HepG2 (cell line): Measurements from ENCODE around the gene MPZL3. TPM values are rescaled to one million over a fixed set of nuclear protein-coding genes. Genes with fewer than 3 reads are reported as not detected.

Source experiments
- ATAC-seq: fragments of 200-7000 bp; cut with Tn5 transposase; 3 replicates; pipeline ENCODE4 v1.9.1; 2020; ENCODE audit warnings: mild to moderate bottlenecking, moderate library complexity
- BruUV-seq: library from RNA; stranded (reverse); fragments of 400-500 nt; replicated peaks from 2 replicates; lab custom pipeline; 2021; lab: Mats Ljungman, UMichigan
- CTCF ChIA-PET: fragments of 300-600 bp; formaldehyde crosslinking; extraction: SDS; loops from one replicate; lab custom pipeline; 2021; ENCODE audit warnings: low total read pairs, inconsistent platforms, low intra/inter-chr PET ratio; lab: Yijun Ruan, JAX
- POLR2A ChIA-PET: fragments of 350-600 bp; sonication (Branson Sonifier 250); formaldehyde crosslinking; loops from one replicate; lab custom pipeline; 2020; ENCODE audit warnings: antibody characterized with exemption, inconsistent platforms; lab: Yijun Ruan, JAX
- DNase-seq: peaks from one replicate; pipeline ENCODE4 v3.0.0-alpha.2; 2015; ENCODE audit warnings: low spot score
- FAIRE-seq: peaks from 3 replicates; lab custom pipeline; 2011; peaks lifted over from hg19 to GRCh38; lab: Jason Lieb, UNC
- H2AFZ ChIP-seq: one replicate; pipeline ENCODE4 v1.6.1; 2011; ENCODE audit warnings: low read length, inconsistent platforms
- H3K27ac ChIP-seq: fragments of 300-600 bp; 3 replicates; pipeline ENCODE4 v1.8.0; 2011; ENCODE audit warnings: mixed run types, mild to moderate bottlenecking, mixed read lengths, low read length, inconsistent platforms; ENCODE audit not compliant: insufficient read depth; ENCODE audit errors: extremely low read length
- H3K27me3 ChIP-seq, 2 experiments: fragments of 200-600 bp in 1 of 2; 2 replicates in 1 of 2; 3 replicates in 1 of 2; pipeline versions ENCODE4 v1.6.0 to v1.8.0; 2011; ENCODE audit warnings: low read length in 2 of 2, mild to moderate bottlenecking in 2 of 2, moderate library complexity in 2 of 2, inconsistent platforms in 1 of 2; ENCODE audit not compliant: insufficient read depth in 2 of 2, control insufficient read depth in 1 of 2
- H3K36me3 ChIP-seq, 2 experiments: fragments of 200-600 bp in 1 of 2; replicated peaks in 1 of 2; 2 replicates in 1 of 2; 3 replicates in 1 of 2; pipeline versions ENCODE4 v1.5.1 to v1.8.0; 2011; ENCODE audit warnings: low read length in 2 of 2, inconsistent platforms in 1 of 2; ENCODE audit not compliant: insufficient read depth in 2 of 2, control insufficient read depth in 1 of 2
- H3K4me1 ChIP-seq: 2 replicates; pipeline ENCODE4 v1.5.1; 2012; ENCODE audit warnings: low read length, inconsistent platforms; ENCODE audit not compliant: insufficient read depth
- H3K4me2 ChIP-seq: 2 replicates; pipeline ENCODE4 v1.6.0; 2011; ENCODE audit warnings: low read depth, low read length, inconsistent platforms
- H3K4me3 ChIP-seq, 3 experiments: fragments of 200-600 bp in 1 of 3; sonication (generic), shearing (Covaris generic) in 1 of 3; replicated peaks in 1 of 3; 2 replicates each; pipeline ENCODE4 v1.5.1; 2011 to 2016; ENCODE audit warnings: low read length in 3 of 3, inconsistent platforms in 2 of 3, low read depth in 2 of 3, mild to moderate bottlenecking in 2 of 3, control low read depth in 1 of 3, mixed read lengths in 1 of 3; ENCODE audit not compliant: insufficient read depth in 1 of 3
- H3K79me2 ChIP-seq: one replicate; pipeline ENCODE4 v1.6.1; 2011; ENCODE audit warnings: low read length, inconsistent platforms; ENCODE audit not compliant: insufficient read depth
- H3K9ac ChIP-seq: 2 replicates; pipeline ENCODE4 v1.6.0; 2011; ENCODE audit warnings: mild to moderate bottlenecking, low read depth, low read length, inconsistent platforms; ENCODE audit not compliant: insufficient read depth
- H3K9me3 ChIP-seq: 2 replicates; pipeline ENCODE4 v1.5.1; 2012; ENCODE audit warnings: mild to moderate bottlenecking, low read length
- H4K20me1 ChIP-seq: 2 replicates; pipeline ENCODE4 v1.6.0; 2011; ENCODE audit warnings: inconsistent platforms, mild to moderate bottlenecking, low read length, moderate library complexity; ENCODE audit not compliant: insufficient read depth
- MED8 ChIP-seq: sonication (generic); formaldehyde crosslinking; IDR thresholded peaks from 2 replicates; pipeline ENCODE4 v1.8.1; 2023; ENCODE audit warnings: mild to moderate bottlenecking, missing genetic modification reagents; ENCODE audit not compliant: insufficient replicate concordance
- WGBS: methylation state at CpG from one replicate; pipeline ENCODE4 v1.1.6; 2017; ENCODE audit warnings: low lambda C conversion rate; 5-methylcytosine and 5-hydroxymethylcytosine counted together
- in situ Hi-C: cut with HindIII; loops from 2 replicates; pipeline ENCODE4 v1.10.0; 2017; ENCODE audit warnings: low pct_unique_long_range_greater_than_20kb; ENCODE audit not compliant: extremely low pct_ligation_motif_present
- intact Hi-C: fragments of 100-400 bp; cut with micrococcal nuclease; formaldehyde crosslinking; loops from one replicate; pipeline ENCODE4 v1.10.0; 2022; ENCODE audit not compliant: unreplicated experiment
- polyA plus RNA-seq, 8 experiments: library from polyadenylated mRNA; depleted of rRNA in 3 of 8; stranded (reverse) in 7 of 8; unstranded in 1 of 8; fragments of >200 nt; fragmentation: Illumina TruSeq in 4 of 8; extraction: Trizol in 4 of 8; gene quantifications; 2 replicates each; pipeline versions ENCODE4 v1.2.1 to v1.2.3, GENCODE V29; 2011 to 2016; ENCODE audit warnings: low read depth in 4 of 8, missing spikeins in 1 of 8, mixed read lengths in 1 of 8; ENCODE audit not compliant: insufficient read depth in 1 of 8
- total RNA-seq, 5 experiments: library from RNA; depleted of rRNA; stranded (reverse); fragments of >200 nt; fragmentation: Illumina TruSeq; extraction: Trizol; gene quantifications; 2 replicates each; pipeline ENCODE4 v1.2.3, GENCODE V29; 2016; ENCODE audit warnings: low read depth in 1 of 5
- TF ChIP-seq, protein P1 (sequence below): IDR thresholded peaks from 2 replicates; pipeline ENCODE4 v1.6.1; 2012; ENCODE audit warnings: low read depth, low read length, improper control_type of control experiment
- TF ChIP-seq, protein P2 (sequence below): sonication (generic); formaldehyde crosslinking; IDR thresholded peaks from 2 replicates; pipeline ENCODE4 v1.4.0; 2020; ENCODE audit warnings: missing genetic modification reagents

The MPZL3 gene
- total and polyA plus RNA-seq, 2 of the 13 experiments (the other 11 are each of a cell fraction or from before 2014, with no cell fraction given), result 5.3 to 9.3 TPM

DNA sequence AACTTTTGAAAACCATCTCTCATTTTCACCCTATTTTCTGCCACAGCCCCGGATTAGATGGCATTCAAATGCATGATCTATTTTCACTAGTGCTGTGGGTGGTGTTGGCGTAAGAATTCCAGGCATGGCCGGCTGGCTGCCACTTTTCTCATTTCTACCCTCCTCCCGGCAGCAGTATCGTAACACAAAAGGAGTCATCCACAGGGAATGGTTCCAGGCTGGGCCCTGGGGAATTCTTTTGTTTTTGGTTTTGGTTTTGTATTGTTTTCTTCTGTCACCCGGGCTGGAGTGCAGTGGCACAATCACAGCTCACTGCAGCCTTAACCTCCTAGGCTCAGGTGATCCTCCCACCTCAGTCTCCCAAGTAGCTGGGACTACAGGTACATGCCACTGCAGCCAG lies 41.2 kb downstream of the MPZL3 start (continued):
- TF ChIP-seq, protein P1, sequence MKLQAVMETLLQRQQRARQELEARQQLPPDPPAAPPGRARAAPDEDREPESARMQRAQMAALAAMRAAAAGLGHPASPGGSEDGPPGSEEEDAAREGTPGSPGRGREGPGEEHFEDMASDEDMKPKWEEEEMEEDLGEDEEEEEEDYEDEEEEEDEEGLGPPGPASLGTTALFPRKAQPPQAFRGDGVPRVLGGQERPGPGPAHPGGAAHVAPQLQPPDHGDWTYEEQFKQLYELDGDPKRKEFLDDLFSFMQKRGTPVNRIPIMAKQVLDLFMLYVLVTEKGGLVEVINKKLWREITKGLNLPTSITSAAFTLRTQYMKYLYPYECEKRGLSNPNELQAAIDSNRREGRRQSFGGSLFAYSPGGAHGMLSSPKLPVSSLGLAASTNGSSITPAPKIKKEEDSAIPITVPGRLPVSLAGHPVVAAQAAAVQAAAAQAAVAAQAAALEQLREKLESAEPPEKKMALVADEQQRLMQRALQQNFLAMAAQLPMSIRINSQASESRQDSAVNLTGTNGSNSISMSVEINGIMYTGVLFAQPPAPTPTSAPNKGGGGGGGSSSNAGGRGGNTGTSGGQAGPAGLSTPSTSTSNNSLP, result no peak

DNA sequence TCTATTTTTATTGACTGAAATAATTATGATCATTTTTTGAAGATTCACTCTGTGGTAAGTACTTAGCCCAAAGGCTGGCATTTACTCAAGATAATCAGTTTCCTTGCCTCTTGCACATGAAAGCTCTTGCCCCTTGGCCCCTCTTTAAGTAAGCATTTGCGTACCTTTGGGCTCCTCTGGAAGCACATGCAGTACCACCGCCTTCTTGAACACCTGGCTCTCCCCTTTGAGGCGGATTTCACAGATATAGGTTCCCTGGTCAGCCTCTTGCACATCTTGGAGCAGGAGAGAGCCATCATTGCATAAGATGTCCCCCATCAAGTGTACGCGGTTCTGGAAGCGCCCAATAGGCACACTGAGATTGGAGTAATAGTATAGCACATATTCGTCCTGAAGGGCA lies 41.8 kb downstream of the MPZL3 start:
- WGBS, result 97% methylated on average over 7 of the region's 7 CpGs
- H3K4me1 ChIP-seq, result peaks cover 91% of the 10 kb centered on the region
- DNase-seq (no peak), ATAC-seq (no peak), FAIRE-seq (no peak)
- H3K9ac ChIP-seq, result no peak overlapping the region
- no peaks in the 10 kb centered on the region for H3K36me3 ChIP-seq
- no peak overlapping the region for H3K4me2 ChIP-seq
- intact Hi-C loops, result no loop called here
- no TSS peak for BruUV-seq
- CTCF ChIA-PET, result no interaction called here
- no peaks in the 10 kb centered on the region for H3K79me2 ChIP-seq
- no peak for TF ChIP-seq MED8 (CRISPR knock-in tag)
- TF ChIP-seq, protein P2, sequence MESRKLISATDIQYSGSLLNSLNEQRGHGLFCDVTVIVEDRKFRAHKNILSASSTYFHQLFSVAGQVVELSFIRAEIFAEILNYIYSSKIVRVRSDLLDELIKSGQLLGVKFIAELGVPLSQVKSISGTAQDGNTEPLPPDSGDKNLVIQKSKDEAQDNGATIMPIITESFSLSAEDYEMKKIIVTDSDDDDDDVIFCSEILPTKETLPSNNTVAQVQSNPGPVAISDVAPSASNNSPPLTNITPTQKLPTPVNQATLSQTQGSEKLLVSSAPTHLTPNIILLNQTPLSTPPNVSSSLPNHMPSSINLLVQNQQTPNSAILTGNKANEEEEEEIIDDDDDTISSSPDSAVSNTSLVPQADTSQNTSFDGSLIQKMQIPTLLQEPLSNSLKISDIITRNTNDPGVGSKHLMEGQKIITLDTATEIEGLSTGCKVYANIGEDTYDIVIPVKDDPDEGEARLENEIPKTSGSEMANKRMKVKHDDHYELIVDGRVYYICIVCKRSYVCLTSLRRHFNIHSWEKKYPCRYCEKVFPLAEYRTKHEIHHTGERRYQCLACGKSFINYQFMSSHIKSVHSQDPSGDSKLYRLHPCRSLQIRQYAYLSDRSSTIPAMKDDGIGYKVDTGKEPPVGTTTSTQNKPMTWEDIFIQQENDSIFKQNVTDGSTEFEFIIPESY (CRISPR knock-in tag), result peak; percentile 42; the same call in 1 of the 2 replicates
- H3K27ac ChIP-seq, result peak overlapping the region; percentile 95
- in situ Hi-C loops, result no loop called here
- no peaks in the 10 kb centered on the region for H3K9me3 ChIP-seq
- H4K20me1 ChIP-seq, result no peaks in the 10 kb centered on the region
- no peaks in the 10 kb centered on the region for H3K27me3 ChIP-seq
- H2AFZ ChIP-seq, result no peak overlapping the region
- POLR2A ChIA-PET, result no interaction called here
- H3K4me3 ChIP-seq, result no peak overlapping the region
